HepG2 (cell line): ENCODE results near the gene DENND2A.

Experiments
- EP300 ChIP-seq, 3 experiments: sonication (generic) in 1 of 3; formaldehyde crosslinking in 1 of 3; IDR thresholded peaks; 2 replicates each; pipeline versions ENCODE4 v1.5.1 to v1.6.1; 2011 to 2020; ENCODE audit warnings: low read depth in 2 of 3, low read length in 2 of 3, borderline replicate concordance in 1 of 3, improper control_type of control experiment in 1 of 3, mild to moderate bottlenecking in 1 of 3, missing genetic modification reagents in 1 of 3, moderate library complexity in 1 of 3
- EZH2 ChIP-seq: conservative IDR thresholded peaks from 2 replicates; pipeline ENCODE4 v1.6.1; 2012; ENCODE audit warnings: mild to moderate bottlenecking, low read depth, low read length, moderate library complexity
- FOXJ3 ChIP-seq: sonication (generic); formaldehyde crosslinking; IDR thresholded peaks from 2 replicates; pipeline ENCODE4 v1.4.0; 2020; ENCODE audit warnings: missing genetic modification reagents, mild to moderate bottlenecking, borderline replicate concordance
- MXI1 ChIP-seq: IDR thresholded peaks from 3 replicates; pipeline ENCODE4 v1.6.1; 2012; ENCODE audit warnings: low read depth, low read length, inconsistent platforms, borderline replicate concordance
- NCOR1 ChIP-seq: fragments of 200-600 bp; sonication (generic); IDR thresholded peaks from 2 replicates; pipeline ENCODE4 v1.7.0; 2017; ENCODE audit warnings: antibody characterized with exemption, low read length, borderline replicate concordance
- RAD21 ChIP-seq: fragments of 450-650 bp; formaldehyde crosslinking; IDR thresholded peaks from 2 replicates; pipeline ENCODE4 v1.5.0; 2020; ENCODE audit warnings: mild to moderate bottlenecking
- ZNF143 ChIP-seq: sonication (generic); formaldehyde crosslinking; IDR thresholded peaks from 2 replicates; pipeline ENCODE4 v1.4.0; 2020; ENCODE audit warnings: missing genetic modification reagents
- ZNF552 ChIP-seq: sonication (generic); formaldehyde crosslinking; IDR thresholded peaks from 2 replicates; pipeline ENCODE4 v1.9.0; 2022; ENCODE audit warnings: missing genetic modification reagents, mild to moderate bottlenecking, borderline replicate concordance
- TF ChIP-seq, protein P1 (sequence below): sonication (generic); formaldehyde crosslinking; IDR thresholded peaks from 2 replicates; pipeline ENCODE4 v1.4.0; 2020; ENCODE audit warnings: missing genetic modification reagents
- TF ChIP-seq, protein P2 (sequence below), 2 experiments: sonication (generic) in 1 of 2; formaldehyde crosslinking in 1 of 2; IDR thresholded peaks; 2 replicates each; pipeline versions ENCODE4 v1.4.0 to v1.6.1; 2018 to 2020; ENCODE audit warnings: missing genetic modification reagents in 2 of 2, borderline replicate concordance in 1 of 2, low read depth in 1 of 2, mild to moderate bottlenecking in 1 of 2, missing biosample characterization in 1 of 2
- TF ChIP-seq, protein P3 (sequence below): sonication (generic); formaldehyde crosslinking; IDR thresholded peaks from 2 replicates; pipeline ENCODE4 v1.5.0; 2020; ENCODE audit warnings: mild to moderate bottlenecking, missing genetic modification reagents, moderate library complexity
- TF ChIP-seq, protein P4 (sequence below): sonication (generic); formaldehyde crosslinking; IDR thresholded peaks from 2 replicates; pipeline ENCODE4 v1.8.0; 2022; ENCODE audit warnings: mild to moderate bottlenecking, missing genetic modification reagents; ENCODE audit not compliant: insufficient replicate concordance

DNA sequence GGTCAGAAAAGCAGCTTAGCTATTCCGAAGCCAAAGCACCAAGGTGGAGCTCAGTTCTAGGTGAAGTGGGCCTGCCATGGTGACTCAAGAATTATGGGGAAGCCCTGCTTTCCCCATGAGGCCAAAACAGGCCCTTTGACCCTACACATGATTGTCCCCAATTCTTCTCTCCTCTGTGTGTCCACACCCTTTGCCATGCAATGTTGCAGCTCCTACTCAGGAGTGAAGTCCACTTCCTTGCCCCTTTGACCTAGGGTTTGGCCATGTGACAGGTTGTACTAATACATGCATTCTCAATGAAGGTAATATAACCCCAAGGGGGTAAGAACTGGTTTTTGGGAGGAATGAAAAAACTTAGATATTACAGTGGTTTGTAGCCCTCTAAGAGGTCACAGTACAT, 93.7 kb downstream of the DENND2A start:
- TF ChIP-seq RAD21 (CRISPR knock-in tag) (no peak), FOXJ3 (no peak), EZH2 (no peak), MXI1 (no peak), EP300 (IDR thresholded peaks at IDR 0.05; ENCODE audit: low read depth in 2 of 2, low read length in 2 of 2) (no peak), EP300 (CRISPR knock-in tag; IDR thresholded peaks at IDR 0.05; ENCODE audit: borderline replicate concordance) (no peak), NCOR1 (no peak), ZNF552 (no peak), ZNF143 (CRISPR knock-in tag) (no peak)
- TF ChIP-seq, protein P1, sequence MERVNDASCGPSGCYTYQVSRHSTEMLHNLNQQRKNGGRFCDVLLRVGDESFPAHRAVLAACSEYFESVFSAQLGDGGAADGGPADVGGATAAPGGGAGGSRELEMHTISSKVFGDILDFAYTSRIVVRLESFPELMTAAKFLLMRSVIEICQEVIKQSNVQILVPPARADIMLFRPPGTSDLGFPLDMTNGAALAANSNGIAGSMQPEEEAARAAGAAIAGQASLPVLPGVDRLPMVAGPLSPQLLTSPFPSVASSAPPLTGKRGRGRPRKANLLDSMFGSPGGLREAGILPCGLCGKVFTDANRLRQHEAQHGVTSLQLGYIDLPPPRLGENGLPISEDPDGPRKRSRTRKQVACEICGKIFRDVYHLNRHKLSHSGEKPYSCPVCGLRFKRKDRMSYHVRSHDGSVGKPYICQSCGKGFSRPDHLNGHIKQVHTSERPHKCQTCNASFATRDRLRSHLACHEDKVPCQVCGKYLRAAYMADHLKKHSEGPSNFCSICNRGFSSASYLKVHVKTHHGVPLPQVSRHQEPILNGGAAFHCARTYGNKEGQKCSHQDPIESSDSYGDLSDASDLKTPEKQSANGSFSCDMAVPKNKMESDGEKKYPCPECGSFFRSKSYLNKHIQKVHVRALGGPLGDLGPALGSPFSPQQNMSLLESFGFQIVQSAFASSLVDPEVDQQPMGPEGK (CRISPR knock-in tag) = no peak
- TF ChIP-seq, protein P2, sequence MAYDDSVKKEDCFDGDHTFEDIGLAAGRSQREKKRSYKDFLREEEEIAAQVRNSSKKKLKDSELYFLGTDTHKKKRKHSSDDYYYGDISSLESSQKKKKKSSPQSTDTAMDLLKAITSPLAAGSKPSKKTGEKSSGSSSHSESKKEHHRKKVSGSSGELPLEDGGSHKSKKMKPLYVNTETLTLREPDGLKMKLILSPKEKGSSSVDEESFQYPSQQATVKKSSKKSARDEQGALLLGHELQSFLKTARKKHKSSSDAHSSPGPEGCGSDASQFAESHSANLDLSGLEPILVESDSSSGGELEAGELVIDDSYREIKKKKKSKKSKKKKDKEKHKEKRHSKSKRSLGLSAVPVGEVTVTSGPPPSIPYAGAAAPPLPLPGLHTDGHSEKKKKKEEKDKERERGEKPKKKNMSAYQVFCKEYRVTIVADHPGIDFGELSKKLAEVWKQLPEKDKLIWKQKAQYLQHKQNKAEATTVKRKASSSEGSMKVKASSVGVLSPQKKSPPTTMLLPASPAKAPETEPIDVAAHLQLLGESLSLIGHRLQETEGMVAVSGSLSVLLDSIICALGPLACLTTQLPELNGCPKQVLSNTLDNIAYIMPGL (CRISPR knock-in tag; IDR thresholded peaks at IDR 0.05; ENCODE audit: borderline replicate concordance in 1 of 2, low read depth in 1 of 2) = no peak
- TF ChIP-seq, protein P3, sequence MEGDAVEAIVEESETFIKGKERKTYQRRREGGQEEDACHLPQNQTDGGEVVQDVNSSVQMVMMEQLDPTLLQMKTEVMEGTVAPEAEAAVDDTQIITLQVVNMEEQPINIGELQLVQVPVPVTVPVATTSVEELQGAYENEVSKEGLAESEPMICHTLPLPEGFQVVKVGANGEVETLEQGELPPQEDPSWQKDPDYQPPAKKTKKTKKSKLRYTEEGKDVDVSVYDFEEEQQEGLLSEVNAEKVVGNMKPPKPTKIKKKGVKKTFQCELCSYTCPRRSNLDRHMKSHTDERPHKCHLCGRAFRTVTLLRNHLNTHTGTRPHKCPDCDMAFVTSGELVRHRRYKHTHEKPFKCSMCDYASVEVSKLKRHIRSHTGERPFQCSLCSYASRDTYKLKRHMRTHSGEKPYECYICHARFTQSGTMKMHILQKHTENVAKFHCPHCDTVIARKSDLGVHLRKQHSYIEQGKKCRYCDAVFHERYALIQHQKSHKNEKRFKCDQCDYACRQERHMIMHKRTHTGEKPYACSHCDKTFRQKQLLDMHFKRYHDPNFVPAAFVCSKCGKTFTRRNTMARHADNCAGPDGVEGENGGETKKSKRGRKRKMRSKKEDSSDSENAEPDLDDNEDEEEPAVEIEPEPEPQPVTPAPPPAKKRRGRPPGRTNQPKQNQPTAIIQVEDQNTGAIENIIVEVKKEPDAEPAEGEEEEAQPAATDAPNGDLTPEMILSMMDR (CRISPR knock-in tag) = no peak
- TF ChIP-seq, protein P4, sequence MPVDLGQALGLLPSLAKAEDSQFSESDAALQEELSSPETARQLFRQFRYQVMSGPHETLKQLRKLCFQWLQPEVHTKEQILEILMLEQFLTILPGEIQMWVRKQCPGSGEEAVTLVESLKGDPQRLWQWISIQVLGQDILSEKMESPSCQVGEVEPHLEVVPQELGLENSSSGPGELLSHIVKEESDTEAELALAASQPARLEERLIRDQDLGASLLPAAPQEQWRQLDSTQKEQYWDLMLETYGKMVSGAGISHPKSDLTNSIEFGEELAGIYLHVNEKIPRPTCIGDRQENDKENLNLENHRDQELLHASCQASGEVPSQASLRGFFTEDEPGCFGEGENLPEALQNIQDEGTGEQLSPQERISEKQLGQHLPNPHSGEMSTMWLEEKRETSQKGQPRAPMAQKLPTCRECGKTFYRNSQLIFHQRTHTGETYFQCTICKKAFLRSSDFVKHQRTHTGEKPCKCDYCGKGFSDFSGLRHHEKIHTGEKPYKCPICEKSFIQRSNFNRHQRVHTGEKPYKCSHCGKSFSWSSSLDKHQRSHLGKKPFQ = no peak
